ENCODE results near the gene GOLIM4. TPM values are rescaled to one million over a fixed set of nuclear protein-coding genes. Genes with fewer than 3 reads are reported as not detected.
A peak's percentile ranks its signal among the peaks of the same experiment; 100 is the strongest.

The GOLIM4 gene
- total RNA-seq, 1 experiment from 2014 or later = 25.3 TPM

DNA sequence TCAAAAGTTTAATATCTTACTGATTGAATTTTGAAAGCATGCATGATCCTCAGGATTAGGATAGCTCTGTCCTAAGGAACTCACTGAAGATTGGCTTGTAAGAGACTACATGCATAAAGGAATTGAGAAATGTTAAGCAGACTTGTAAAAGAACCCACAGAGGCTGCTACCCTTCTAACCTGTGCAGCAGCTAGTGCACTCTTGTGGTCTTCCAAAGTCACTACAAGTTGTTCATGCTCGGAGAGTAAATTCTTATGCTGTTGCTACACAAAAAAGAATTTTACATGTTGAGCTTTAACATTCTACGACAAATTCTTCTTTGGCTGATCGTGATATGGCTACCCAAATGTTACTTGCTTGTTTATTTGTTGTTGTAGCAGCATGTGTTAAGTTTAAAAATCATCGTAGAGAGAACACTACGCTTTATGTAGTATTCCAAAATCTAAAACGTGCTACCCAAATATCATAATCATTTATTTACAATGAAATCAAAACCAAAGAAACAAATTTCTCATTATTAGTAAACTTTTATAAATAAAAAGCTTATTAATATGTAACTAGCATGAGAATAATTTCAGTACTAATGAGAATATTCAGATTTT is 55.0 kb downstream of the GOLIM4 start:
- POLR2A ChIA-PET (ENCODE audit: unreplicated experiment) = interaction anchor here (0.6 kb wide), 1 partner anchor 128 kb away, joined by 4 read pairs; no protein-coding TSS in a partner anchor
- H3K27ac ChIP-seq (ENCODE audit: low read length) = no peak overlapping the region

DNA sequence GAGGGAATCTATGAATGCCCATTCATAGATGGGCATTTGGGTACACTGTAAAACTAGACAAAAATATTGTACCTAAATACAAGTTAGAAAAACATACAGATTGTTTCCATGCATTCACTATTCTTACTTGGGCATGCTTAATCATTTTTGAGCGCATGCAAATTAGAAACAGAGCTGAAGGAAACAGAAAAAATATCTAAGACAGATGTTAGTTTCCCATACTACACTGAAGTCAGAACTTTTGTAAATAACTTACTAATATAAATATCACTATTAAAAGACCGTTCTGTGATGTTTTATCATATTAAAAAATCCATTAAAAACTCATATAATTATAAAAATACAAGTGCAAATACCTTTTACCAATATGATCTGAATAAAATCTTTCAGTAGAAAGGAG is 58.7 kb downstream of the GOLIM4 start:
- Histone ChIP-seq H3K9me3 (ENCODE audit: low read length) (no peaks in the 10 kb centered on the region), H3K27ac (ENCODE audit: low read length) (no peak overlapping the region), H4K20me1 (ENCODE audit: low read length) (no peaks in the 10 kb centered on the region), H3K27me3 (ENCODE audit: low read length) (no peaks in the 10 kb centered on the region), H3K79me2 (ENCODE audit: low read length) (no peaks in the 10 kb centered on the region), H3K9me2 (replicated peaks; ENCODE audit: low read length) (no peaks in the 10 kb centered on the region), H3K4me2 (ENCODE audit: low read length) (no peak overlapping the region), H3K36me3 (ENCODE audit: low read depth, low read length) (no peaks in the 10 kb centered on the region), H3K9ac (ENCODE audit: low read length) (no peak overlapping the region), H3K4me3 (ENCODE audit: low read length) (no peak overlapping the region), H3F3A (ENCODE audit: low read length, unreplicated experiment) (no peaks in the 10 kb centered on the region), H2AFZ (ENCODE audit: low read length) (no peak overlapping the region), H3K4me1 (ENCODE audit: insufficient read depth, low read length) (no peaks in the 10 kb centered on the region)
- intact Hi-C loops (cut with micrococcal nuclease) = no loop called here
- no peak for DNase-seq
- ChIA-PET CTCF (no interaction called here), POLR2A (ENCODE audit: unreplicated experiment) (no interaction called here)
- ATAC-seq = no peak
- TF ChIP-seq EZH2phosphoT487 (IDR thresholded peaks at IDR 0.05; ENCODE audit: borderline replicate concordance, low read length) (no peak), EZH2 (IDR thresholded peaks at IDR 0.05; ENCODE audit: low read length, unreplicated experiment) (no peak)
- TF ChIP-seq, protein P1, sequence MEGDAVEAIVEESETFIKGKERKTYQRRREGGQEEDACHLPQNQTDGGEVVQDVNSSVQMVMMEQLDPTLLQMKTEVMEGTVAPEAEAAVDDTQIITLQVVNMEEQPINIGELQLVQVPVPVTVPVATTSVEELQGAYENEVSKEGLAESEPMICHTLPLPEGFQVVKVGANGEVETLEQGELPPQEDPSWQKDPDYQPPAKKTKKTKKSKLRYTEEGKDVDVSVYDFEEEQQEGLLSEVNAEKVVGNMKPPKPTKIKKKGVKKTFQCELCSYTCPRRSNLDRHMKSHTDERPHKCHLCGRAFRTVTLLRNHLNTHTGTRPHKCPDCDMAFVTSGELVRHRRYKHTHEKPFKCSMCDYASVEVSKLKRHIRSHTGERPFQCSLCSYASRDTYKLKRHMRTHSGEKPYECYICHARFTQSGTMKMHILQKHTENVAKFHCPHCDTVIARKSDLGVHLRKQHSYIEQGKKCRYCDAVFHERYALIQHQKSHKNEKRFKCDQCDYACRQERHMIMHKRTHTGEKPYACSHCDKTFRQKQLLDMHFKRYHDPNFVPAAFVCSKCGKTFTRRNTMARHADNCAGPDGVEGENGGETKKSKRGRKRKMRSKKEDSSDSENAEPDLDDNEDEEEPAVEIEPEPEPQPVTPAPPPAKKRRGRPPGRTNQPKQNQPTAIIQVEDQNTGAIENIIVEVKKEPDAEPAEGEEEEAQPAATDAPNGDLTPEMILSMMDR (conservative IDR thresholded peaks at IDR 0.05; ENCODE audit: low read depth, low read length) = no peak
- BruUV-seq (replicated peaks) = no TSS peak

More for the DNA sequence above, 55.0 kb downstream of the GOLIM4 start:
- no peaks in the 10 kb centered on the region for H3K79me2 ChIP-seq (ENCODE audit: low read length)
- no peaks in the 10 kb centered on the region for H4K20me1 ChIP-seq (ENCODE audit: low read length)
- CTCF ChIA-PET = interaction anchor here (0.6 to 0.9 kb wide), 4 partner anchors 35 to 154 kb away, joined by 3 to 5 read pairs (median 3); no protein-coding TSS in a partner anchor
- TF ChIP-seq, protein P1 (conservative IDR thresholded peaks at IDR 0.05; ENCODE audit: low read depth, low read length) = peak; percentile 88
- TF ChIP-seq EZH2 (IDR thresholded peaks at IDR 0.05; ENCODE audit: low read length, unreplicated experiment) = no peak
- TF ChIP-seq EZH2phosphoT487 (IDR thresholded peaks at IDR 0.05; ENCODE audit: borderline replicate concordance, low read length) = no peak
- H3K4me2 ChIP-seq (ENCODE audit: low read length) = no peak overlapping the region
- H3K4me3 ChIP-seq (ENCODE audit: low read length) = no peak overlapping the region
- no peaks in the 10 kb centered on the region for H3K9me2 ChIP-seq (replicated peaks; ENCODE audit: low read length)
- intact Hi-C loops (cut with micrococcal nuclease) = loop anchor here (1.0 to 5.0 kb wide), 4 partner anchors 112 to 633 kb away; no protein-coding TSS in a partner anchor
- no peaks in the 10 kb centered on the region for H3K36me3 ChIP-seq (ENCODE audit: low read depth, low read length)
- H3K4me1 ChIP-seq (ENCODE audit: insufficient read depth, low read length) = no peaks in the 10 kb centered on the region
- no peak overlapping the region for H3K9ac ChIP-seq (ENCODE audit: low read length)
- peak; percentile 63 for DNase-seq
- BruUV-seq (replicated peaks) = no TSS peak
- no peak overlapping the region for H2AFZ ChIP-seq (ENCODE audit: low read length)
- no peaks in the 10 kb centered on the region for H3K9me3 ChIP-seq (ENCODE audit: low read length)
- ATAC-seq = peak; percentile 85
- no peaks in the 10 kb centered on the region for H3K27me3 ChIP-seq (ENCODE audit: low read length)
- H3F3A ChIP-seq (ENCODE audit: low read length, unreplicated experiment) = no peaks in the 10 kb centered on the region

DNA sequence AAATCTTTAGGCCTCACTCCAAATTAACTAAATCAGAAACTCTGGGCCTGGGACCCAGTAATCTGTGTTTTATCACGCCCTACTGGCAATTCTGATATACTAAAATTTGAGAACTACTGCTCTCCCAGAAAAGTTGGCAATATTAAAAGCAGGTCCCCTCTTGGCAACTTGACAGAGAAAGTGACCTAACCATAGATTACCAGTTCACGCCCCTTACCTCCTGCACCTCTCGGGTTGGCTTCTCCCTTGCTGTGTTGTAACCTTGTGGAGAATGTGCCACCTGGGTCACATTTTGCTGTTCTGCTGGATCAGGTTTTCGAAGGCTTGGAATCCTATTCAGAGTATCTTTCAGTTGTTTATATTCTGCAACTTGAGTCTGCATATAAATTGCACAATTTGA is 59.1 kb downstream of the GOLIM4 start:
- no peak for TF ChIP-seq EZH2phosphoT487 (IDR thresholded peaks at IDR 0.05; ENCODE audit: borderline replicate concordance, low read length)
- TF ChIP-seq EZH2 (IDR thresholded peaks at IDR 0.05; ENCODE audit: low read length, unreplicated experiment) = no peak
- TF ChIP-seq, protein P1 (conservative IDR thresholded peaks at IDR 0.05; ENCODE audit: low read depth, low read length) = no peak
- no peak for ATAC-seq

More for the DNA sequence above, 59.1 kb downstream of the GOLIM4 start:
- Histone ChIP-seq H3K9me2 (replicated peaks; ENCODE audit: low read length) (no peaks in the 10 kb centered on the region), H3K79me2 (ENCODE audit: low read length) (no peaks in the 10 kb centered on the region), H3K27ac (ENCODE audit: low read length) (no peak overlapping the region), H3K9me3 (ENCODE audit: low read length) (no peaks in the 10 kb centered on the region), H3K9ac (ENCODE audit: low read length) (no peak overlapping the region), H3K4me3 (ENCODE audit: low read length) (no peak overlapping the region), H2AFZ (ENCODE audit: low read length) (no peak overlapping the region), H3F3A (ENCODE audit: low read length, unreplicated experiment) (no peaks in the 10 kb centered on the region), H3K4me1 (ENCODE audit: insufficient read depth, low read length) (no peaks in the 10 kb centered on the region), H3K27me3 (ENCODE audit: low read length) (no peaks in the 10 kb centered on the region), H3K4me2 (ENCODE audit: low read length) (no peak overlapping the region), H4K20me1 (ENCODE audit: low read length) (no peaks in the 10 kb centered on the region), H3K36me3 (ENCODE audit: low read depth, low read length) (no peaks in the 10 kb centered on the region)
- CTCF ChIA-PET = no interaction called here
- BruUV-seq (replicated peaks) = no TSS peak
- DNase-seq = no peak
- intact Hi-C loops (cut with micrococcal nuclease) = no loop called here
- POLR2A ChIA-PET (ENCODE audit: unreplicated experiment) = no interaction called here
